ENCODE results near the gene MYOCOS.
A peak's percentile ranks its signal among the peaks of the same experiment; 100 is the strongest.
"Not testable (repeated sequence)": the region's sequence is repeated elsewhere in the genome, so short reads cannot be mapped to it uniquely, and the experiment has no call there.

MYOCOS gene
- 0 to 1.3 (median 0.12) reads per million in 9 experiments for total RNA-seq

- no peaks in the 10 kb centered on the region for H3K9me3 Mint-ChIP-seq
- ATAC-seq (replicated peaks) (no peak), DNase-seq (no peak)
Measured at GRCh38 chr1:171622152-171622462, at the start of gene MYOCOS. TSS of gene MYOCOS (plus strand) at chr1:171622243. CDS start at chr1:171623884, 1,641 bp downstream.

GRCh38 chr1:171576144-171576543 lies 45.9 kb upstream of the MYOCOS start:
- Mint-ChIP-seq H3K4me1 (ENCODE audit: low read depth in 2 of 2) (peaks cover 4 to 10% of the 10 kb centered on the region in 2 donors), H3K27ac (no peak overlapping the region), H3K27me3 (no peaks in the 10 kb centered on the region), H3K4me3 (no peak overlapping the region), H3K9me3 (no peaks in the 10 kb centered on the region), H3K36me3 (ENCODE audit: insufficient read depth) (peaks cover 91% of the 10 kb centered on the region)
- ATAC-seq (replicated peaks): no peak
- no peak for DNase-seq

More at GRCh38 chr1:171622152-171622462, at the start of gene MYOCOS:
- H3K27ac Mint-ChIP-seq: no peak within 1 kb of the TSS
- peaks cover 17 to 33% of the 10 kb centered on the region in 2 donors for H3K27me3 Mint-ChIP-seq
- peaks cover 2% of the 10 kb centered on the region for H3K36me3 Mint-ChIP-seq (ENCODE audit: insufficient read depth)
- H3K4me1 Mint-ChIP-seq (ENCODE audit: low read depth in 2 of 2): no peaks in the 10 kb centered on the region
- no peak within 1 kb of the TSS for H3K4me3 Mint-ChIP-seq

- Mint-ChIP-seq H3K36me3 (ENCODE audit: insufficient read depth) (peaks cover 84% of the 10 kb centered on the region), H3K27me3 (no peaks in the 10 kb centered on the region), H3K27ac (peak overlapping the region; percentile 41 to 94), H3K4me3 (no peak overlapping the region), H3K4me1 (ENCODE audit: low read depth in 2 of 2) (peaks cover 11 to 16% of the 10 kb centered on the region in 2 donors), H3K9me3 (no peaks in the 10 kb centered on the region)
- ATAC-seq (replicated peaks) (no peak), DNase-seq (no peak)
Measured at GRCh38 chr1:171581226-171581625, 40.8 kb upstream of the MYOCOS start.

GRCh38 chr1:171581766-171582165 lies 40.3 kb upstream of the MYOCOS start:
- ATAC-seq (replicated peaks): peak; percentile 19
- Mint-ChIP-seq H3K4me1 (ENCODE audit: low read depth in 2 of 2) (peaks cover 11 to 16% of the 10 kb centered on the region in 2 donors), H3K9me3 (no peaks in the 10 kb centered on the region), H3K4me3 (no peak overlapping the region), H3K27me3 (no peaks in the 10 kb centered on the region), H3K27ac (peak overlapping the region; percentile 41 to 94), H3K36me3 (ENCODE audit: insufficient read depth) (peaks cover 84% of the 10 kb centered on the region)
- no peak for DNase-seq

GRCh38 chr1:171582589-171582988 lies 39.5 kb upstream of the MYOCOS start:
- Mint-ChIP-seq H3K27ac (peak overlapping the region; percentile 41 to 94), H3K27me3 (no peaks in the 10 kb centered on the region), H3K9me3 (no peaks in the 10 kb centered on the region), H3K4me1 (ENCODE audit: low read depth in 2 of 2) (peaks cover 11 to 16% of the 10 kb centered on the region in 2 donors), H3K36me3 (ENCODE audit: insufficient read depth) (peaks cover 82% of the 10 kb centered on the region), H3K4me3 (no peak overlapping the region)
- no peak for ATAC-seq (replicated peaks)
- DNase-seq: no peak

GRCh38 chr1:171583591-171584201 lies 38.3 kb upstream of the MYOCOS start:
- H3K27me3 Mint-ChIP-seq: no peaks in the 10 kb centered on the region
- H3K9me3 Mint-ChIP-seq: no peaks in the 10 kb centered on the region
- H3K4me3 Mint-ChIP-seq: no peak overlapping the region
- H3K27ac Mint-ChIP-seq: peak overlapping the region in 1 of 2 donors; percentile 29
- H3K4me1 Mint-ChIP-seq (ENCODE audit: low read depth in 2 of 2): peaks cover 11 to 16% of the 10 kb centered on the region in 2 donors
- H3K36me3 Mint-ChIP-seq (ENCODE audit: insufficient read depth): peaks cover 78% of the 10 kb centered on the region
- DNase-seq: no peak
- ATAC-seq (replicated peaks): no peak

GRCh38 chr1:171585715-171586114 lies 36.3 kb upstream of the MYOCOS start:
- DNase-seq (no peak), ATAC-seq (replicated peaks) (no peak)
- H3K9me3 Mint-ChIP-seq: no peaks in the 10 kb centered on the region
- H3K27me3 Mint-ChIP-seq: no peaks in the 10 kb centered on the region
- peaks cover 7 to 9% of the 10 kb centered on the region in 2 donors for H3K4me1 Mint-ChIP-seq (ENCODE audit: low read depth in 2 of 2)
- H3K27ac Mint-ChIP-seq: peak overlapping the region in 1 of 2 donors; percentile 54
- no peak overlapping the region for H3K4me3 Mint-ChIP-seq
- peaks cover 79% of the 10 kb centered on the region for H3K36me3 Mint-ChIP-seq (ENCODE audit: insufficient read depth)

GRCh38 chr1:171588230-171588629 lies 33.8 kb upstream of the MYOCOS start:
- ATAC-seq (replicated peaks): no peak

GRCh38 chr1:171590022-171590421 lies 32.0 kb upstream of the MYOCOS start:
- H3K4me3 Mint-ChIP-seq: no peak overlapping the region
- ATAC-seq (replicated peaks) (no peak), DNase-seq (no peak)
- no peaks in the 10 kb centered on the region for H3K27me3 Mint-ChIP-seq
- peaks cover 0 to 4% of the 10 kb centered on the region in 2 donors for H3K4me1 Mint-ChIP-seq (ENCODE audit: low read depth in 2 of 2)
- H3K9me3 Mint-ChIP-seq: no peaks in the 10 kb centered on the region
- H3K36me3 Mint-ChIP-seq (ENCODE audit: insufficient read depth): peaks cover 85% of the 10 kb centered on the region
- peak overlapping the region in 1 of 2 donors; percentile 60 for H3K27ac Mint-ChIP-seq

More at GRCh38 chr1:171588230-171588629, 33.8 kb upstream of the MYOCOS start:
- no peak overlapping the region for H3K27ac Mint-ChIP-seq
- H3K36me3 Mint-ChIP-seq (ENCODE audit: insufficient read depth): peaks cover 93% of the 10 kb centered on the region
- DNase-seq: no peak
- H3K4me1 Mint-ChIP-seq (ENCODE audit: low read depth in 2 of 2): peaks cover 3 to 4% of the 10 kb centered on the region in 2 donors
- H3K9me3 Mint-ChIP-seq: no peaks in the 10 kb centered on the region
- H3K4me3 Mint-ChIP-seq: no peak overlapping the region
- H3K27me3 Mint-ChIP-seq: no peaks in the 10 kb centered on the region

GRCh38 chr1:171595324-171595723 lies 26.7 kb upstream of the MYOCOS start:
- H3K9me3 Mint-ChIP-seq: no peaks in the 10 kb centered on the region
- H3K4me1 Mint-ChIP-seq (ENCODE audit: low read depth in 2 of 2): no peaks in the 10 kb centered on the region
- no peak overlapping the region for H3K4me3 Mint-ChIP-seq
- ATAC-seq (replicated peaks) (no peak), DNase-seq (no peak)
- peaks cover 38% of the 10 kb centered on the region for H3K36me3 Mint-ChIP-seq (ENCODE audit: insufficient read depth)
- peak overlapping the region in 1 of 2 donors; percentile 52 for H3K27ac Mint-ChIP-seq
- H3K27me3 Mint-ChIP-seq: no peaks in the 10 kb centered on the region

GRCh38 chr1:171596119-171596518 lies 25.9 kb upstream of the MYOCOS start:
- DNase-seq (no peak), ATAC-seq (replicated peaks) (no peak)
- Mint-ChIP-seq H3K27me3 (peaks cover 0 to 2% of the 10 kb centered on the region in 2 donors), H3K4me3 (no peak overlapping the region), H3K4me1 (ENCODE audit: low read depth in 2 of 2) (peaks cover 0 to 2% of the 10 kb centered on the region in 2 donors), H3K9me3 (no peaks in the 10 kb centered on the region), H3K36me3 (ENCODE audit: insufficient read depth) (peaks cover 30% of the 10 kb centered on the region), H3K27ac (peak overlapping the region in 1 of 2 donors; percentile 73)

- no peaks in the 10 kb centered on the region for H3K9me3 Mint-ChIP-seq
- H3K4me1 Mint-ChIP-seq (ENCODE audit: low read depth in 2 of 2): peaks cover 0 to 5% of the 10 kb centered on the region in 2 donors
- H3K36me3 Mint-ChIP-seq (ENCODE audit: insufficient read depth): peaks cover 24% of the 10 kb centered on the region
- DNase-seq: no peak
- ATAC-seq (replicated peaks): no peak
- H3K27me3 Mint-ChIP-seq: peaks cover 0 to 6% of the 10 kb centered on the region in 2 donors
- H3K27ac Mint-ChIP-seq: peak overlapping the region in 1 of 2 donors; percentile 73
- no peak overlapping the region for H3K4me3 Mint-ChIP-seq
Measured at GRCh38 chr1:171596705-171597104, 25.3 kb upstream of the MYOCOS start.

GRCh38 chr1:171597203-171597602 lies 24.8 kb upstream of the MYOCOS start:
- Mint-ChIP-seq H3K27me3 (peaks cover 0 to 6% of the 10 kb centered on the region in 2 donors), H3K27ac (no peak overlapping the region), H3K36me3 (ENCODE audit: insufficient read depth) (peaks cover 19% of the 10 kb centered on the region), H3K4me1 (ENCODE audit: low read depth in 2 of 2) (peaks cover 0 to 5% of the 10 kb centered on the region in 2 donors), H3K4me3 (no peak overlapping the region), H3K9me3 (no peaks in the 10 kb centered on the region)
- no peak for DNase-seq
- ATAC-seq (replicated peaks): no peak

- ATAC-seq (replicated peaks); H3K27me3 Mint-ChIP-seq; H3K9me3 Mint-ChIP-seq; H3K4me3 Mint-ChIP-seq; H3K27ac Mint-ChIP-seq; H3K4me1 Mint-ChIP-seq (ENCODE audit: low read depth in 2 of 2); DNase-seq; H3K36me3 Mint-ChIP-seq (ENCODE audit: insufficient read depth): not testable (repeated sequence)
Measured at GRCh38 chr1:171600310-171600709, 21.7 kb upstream of the MYOCOS start.
